Measurements from ENCODE around the gene APOA1. TPM values are rescaled to one million over a fixed set of nuclear protein-coding genes. Genes with fewer than 3 reads are reported as not detected.

The APOA1 gene
- polyA plus RNA-seq, 1 donor (not counting 4 experiments of a cell fraction or from before 2014, with no cell fraction given), result not detected

DNA sequence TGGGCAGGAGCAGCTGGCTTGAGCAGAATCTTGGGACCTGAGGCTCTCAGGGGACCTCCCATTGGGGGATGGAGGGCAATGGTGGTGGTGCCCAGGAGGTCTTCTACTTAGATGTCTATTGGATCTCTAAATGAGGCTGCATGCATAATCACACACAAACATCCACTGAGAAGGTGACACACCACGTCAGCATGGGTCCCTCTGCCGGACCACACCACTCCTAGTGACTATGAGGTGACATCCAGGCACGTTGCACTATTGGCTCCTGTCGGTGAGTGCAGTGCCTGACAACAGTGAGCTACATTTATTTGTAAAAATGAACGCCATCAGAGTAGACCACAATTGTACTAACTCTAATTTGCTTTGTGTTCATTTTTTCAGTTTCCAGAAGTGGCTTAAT lies 12.0 kb downstream of the APOA1 start:
- no peak for TF ChIP-seq EZH2 (IDR thresholded peaks at IDR 0.05; ENCODE audit: low read length)
- TF ChIP-seq, protein P1, sequence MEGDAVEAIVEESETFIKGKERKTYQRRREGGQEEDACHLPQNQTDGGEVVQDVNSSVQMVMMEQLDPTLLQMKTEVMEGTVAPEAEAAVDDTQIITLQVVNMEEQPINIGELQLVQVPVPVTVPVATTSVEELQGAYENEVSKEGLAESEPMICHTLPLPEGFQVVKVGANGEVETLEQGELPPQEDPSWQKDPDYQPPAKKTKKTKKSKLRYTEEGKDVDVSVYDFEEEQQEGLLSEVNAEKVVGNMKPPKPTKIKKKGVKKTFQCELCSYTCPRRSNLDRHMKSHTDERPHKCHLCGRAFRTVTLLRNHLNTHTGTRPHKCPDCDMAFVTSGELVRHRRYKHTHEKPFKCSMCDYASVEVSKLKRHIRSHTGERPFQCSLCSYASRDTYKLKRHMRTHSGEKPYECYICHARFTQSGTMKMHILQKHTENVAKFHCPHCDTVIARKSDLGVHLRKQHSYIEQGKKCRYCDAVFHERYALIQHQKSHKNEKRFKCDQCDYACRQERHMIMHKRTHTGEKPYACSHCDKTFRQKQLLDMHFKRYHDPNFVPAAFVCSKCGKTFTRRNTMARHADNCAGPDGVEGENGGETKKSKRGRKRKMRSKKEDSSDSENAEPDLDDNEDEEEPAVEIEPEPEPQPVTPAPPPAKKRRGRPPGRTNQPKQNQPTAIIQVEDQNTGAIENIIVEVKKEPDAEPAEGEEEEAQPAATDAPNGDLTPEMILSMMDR (optimal IDR thresholded peaks at IDR 0.05 in 1 of 3, IDR thresholded peaks at IDR 0.05 in 1 of 3, conservative IDR thresholded peaks at IDR 0.05 in 1 of 3; ENCODE audit: extremely low read depth in 1 of 3, insufficient read depth in 2 of 3, low read length in 3 of 3), result no peak
- DNase-seq (ENCODE audit: low read depth, low spot score) (no peak), FAIRE-seq (no peak)
- Histone ChIP-seq H3K4me3 (ENCODE audit: control insufficient read depth in 2 of 3, extremely low read depth in 1 of 3, insufficient read depth in 2 of 3, low read depth in 1 of 3, low read length in 3 of 3) (no peak overlapping the region), H3K9me1 (ENCODE audit: control insufficient read depth, extremely low read depth, insufficient read depth, low read length) (no peaks in the 10 kb centered on the region), H2AFZ (ENCODE audit: control insufficient read depth, low read length) (no peak overlapping the region), H3K4me2 (ENCODE audit: control insufficient read depth, extremely low read depth, insufficient read depth, low read depth, low read length) (no peak overlapping the region), H3K27me3 (ENCODE audit: control insufficient read depth, extremely low read depth, insufficient read depth, low read length) (no peaks in the 10 kb centered on the region), H3K9me3 (ENCODE audit: control insufficient read depth, low read depth, low read length) (no peaks in the 10 kb centered on the region), H3K4me1 (ENCODE audit: control insufficient read depth, extremely low read depth, insufficient read depth, low read length) (no peaks in the 10 kb centered on the region), H3K79me2 (ENCODE audit: control insufficient read depth, insufficient read depth, low read length) (no peaks in the 10 kb centered on the region), H3K27ac (ENCODE audit: control insufficient read depth, insufficient read depth, low read length) (no peak overlapping the region), H3K9ac (ENCODE audit: control insufficient read depth, extremely low read depth, insufficient read depth, low read length) (no peak overlapping the region), H4K20me1 (ENCODE audit: control insufficient read depth, extremely low read depth, insufficient read depth, low read length) (no peaks in the 10 kb centered on the region), H3K36me3 (ENCODE audit: control insufficient read depth in 2 of 2, extremely low read depth in 1 of 2, insufficient read depth in 2 of 2, low read length in 2 of 2) (no peaks in the 10 kb centered on the region)
- dilution Hi-C loops (cut with MboI; ENCODE audit: extremely low pct_ligation_motif_present, low sequenced_read_pairs), result no loop called here

- TF ChIP-seq, protein P1 (optimal IDR thresholded peaks at IDR 0.05 in 1 of 3, IDR thresholded peaks at IDR 0.05 in 1 of 3, conservative IDR thresholded peaks at IDR 0.05 in 1 of 3; ENCODE audit: extremely low read depth in 1 of 3, insufficient read depth in 2 of 3, low read length in 3 of 3), result no peak
- H2AFZ ChIP-seq (ENCODE audit: control insufficient read depth, low read length), result no peak within 1 kb of the TSS
- no peaks in the 10 kb centered on the region for H3K36me3 ChIP-seq (ENCODE audit: control insufficient read depth in 2 of 2, extremely low read depth in 1 of 2, insufficient read depth in 2 of 2, low read length in 2 of 2)
- DNase-seq (ENCODE audit: low read depth, low spot score) (no peak), FAIRE-seq (no peak)
- no peak within 1 kb of the TSS for H3K27ac ChIP-seq (ENCODE audit: control insufficient read depth, insufficient read depth, low read length)
- H4K20me1 ChIP-seq (ENCODE audit: control insufficient read depth, extremely low read depth, insufficient read depth, low read length), result no peaks in the 10 kb centered on the region
- H3K9me3 ChIP-seq (ENCODE audit: control insufficient read depth, low read depth, low read length), result no peaks in the 10 kb centered on the region
- dilution Hi-C loops (cut with MboI; ENCODE audit: extremely low pct_ligation_motif_present, low sequenced_read_pairs), result no loop called here
- no peaks in the 10 kb centered on the region for H3K79me2 ChIP-seq (ENCODE audit: control insufficient read depth, insufficient read depth, low read length)
- no peaks in the 10 kb centered on the region for H3K9me1 ChIP-seq (ENCODE audit: control insufficient read depth, extremely low read depth, insufficient read depth, low read length)
- H3K4me3 ChIP-seq (ENCODE audit: control insufficient read depth in 2 of 3, extremely low read depth in 1 of 3, insufficient read depth in 2 of 3, low read depth in 1 of 3, low read length in 3 of 3), result no peak within 1 kb of the TSS
- no peak within 1 kb of the TSS for H3K4me2 ChIP-seq (ENCODE audit: control insufficient read depth, extremely low read depth, insufficient read depth, low read depth, low read length)
- H3K27me3 ChIP-seq (ENCODE audit: control insufficient read depth, extremely low read depth, insufficient read depth, low read length), result no peaks in the 10 kb centered on the region
- H3K9ac ChIP-seq (ENCODE audit: control insufficient read depth, extremely low read depth, insufficient read depth, low read length), result no peak within 1 kb of the TSS
- no peaks in the 10 kb centered on the region for H3K4me1 ChIP-seq (ENCODE audit: control insufficient read depth, extremely low read depth, insufficient read depth, low read length)
Observed at GRCh38 chr11:116823031-116823843, 14.2 kb downstream of the APOA1 start, which contains the start of gene APOA4. Gene APOA4 (minus strand): TSS chr11:116823304. CDS start chr11:116823191, 113 bp downstream.
